PC-9 (cell line): ENCODE data around the gene LDHD. TPM values are rescaled to one million over a fixed set of nuclear protein-coding genes. Genes with fewer than 3 reads are reported as not detected.

Experiments used
- BruUV-seq: library from RNA; stranded (reverse); fragments of 400-500 nt; replicated peaks from 2 replicates; lab custom pipeline; 2021; lab: Mats Ljungman, UMichigan
- CTCF ChIA-PET: fragments of 300-600 bp; sonication (Branson Sonifier 250); formaldehyde crosslinking; loops from one replicate; lab custom pipeline; 2022; ENCODE audit warnings: antibody characterized with exemption; lab: Charles Lee
- POLR2A ChIA-PET: fragments of 300-600 bp; sonication (Branson Sonifier 250); formaldehyde crosslinking; loops from one replicate; lab custom pipeline; 2022; ENCODE audit warnings: antibody characterized with exemption; ENCODE audit not compliant: unreplicated experiment; lab: Charles Lee
- DNase-seq, 2 experiments: peaks; one replicate each; pipeline versions ENCODE4 v3.0.0 to v3.0.0-alpha.2; 2015 to 2022; ENCODE audit warnings: mixed read lengths in 1 of 2
- H2AFZ ChIP-seq: fragments of 200-600 bp; sonication (generic); 2 replicates; pipeline ENCODE4 v1.8.1; 2017; ENCODE audit warnings: antibody characterized with exemption
- H3F3A ChIP-seq: fragments of 200-600 bp; sonication (generic); 2 replicates; pipeline ENCODE4 v1.8.1; 2017; ENCODE audit warnings: antibody characterized with exemption, mild to moderate bottlenecking, low read depth; ENCODE audit not compliant: insufficient read depth
- H3K27ac ChIP-seq: fragments of 200-600 bp; sonication (generic); 2 replicates; pipeline ENCODE4 v1.6.1; 2016; ENCODE audit warnings: mixed run types
- H3K27me3 ChIP-seq: fragments of 200-600 bp; sonication (generic); 2 replicates; pipeline ENCODE4 v1.6.1; 2016; ENCODE audit warnings: low read depth, mixed run types; ENCODE audit not compliant: insufficient read depth
- H3K36me3 ChIP-seq: fragments of 200-600 bp; sonication (generic); 2 replicates; pipeline ENCODE4 v1.6.1; 2016; ENCODE audit warnings: low read depth, mixed run types
- H3K4me1 ChIP-seq: fragments of 200-600 bp; sonication (generic); replicated peaks from 2 replicates; pipeline ENCODE4 v1.6.1; 2016; ENCODE audit warnings: mixed run types; ENCODE audit not compliant: insufficient read depth
- H3K4me2 ChIP-seq: fragments of 200-600 bp; sonication (generic); 2 replicates; pipeline ENCODE4 v1.6.1; 2017; ENCODE audit warnings: mixed run types
- H3K4me3 ChIP-seq: fragments of 200-600 bp; sonication (generic); 2 replicates; pipeline ENCODE4 v1.6.1; 2016; ENCODE audit warnings: mixed run types
- H3K79me2 ChIP-seq: fragments of 200-600 bp; sonication (generic); 2 replicates; pipeline ENCODE4 v1.6.1; 2017; ENCODE audit warnings: low read depth, mixed run types
- H3K9me2 ChIP-seq: fragments of 200-600 bp; sonication (generic); 2 replicates; pipeline ENCODE4 v1.8.1; 2017; ENCODE audit warnings: mild to moderate bottlenecking; ENCODE audit not compliant: insufficient read depth
- H3K9me3 ChIP-seq: fragments of 200-600 bp; sonication (generic); 2 replicates; pipeline ENCODE4 v1.8.1; 2016; ENCODE audit warnings: low read depth; ENCODE audit not compliant: insufficient read depth
- H4K20me1 ChIP-seq: fragments of 200-600 bp; sonication (generic); 2 replicates; pipeline ENCODE4 v1.8.1; 2017; ENCODE audit not compliant: insufficient read depth
- CTCF ChIP-seq: fragments of 200-600 bp; sonication (generic); conservative IDR thresholded peaks from 2 replicates; pipeline ENCODE4 v1.6.1; 2017; ENCODE audit warnings: mixed run types, antibody characterized with exemption, mild to moderate bottlenecking, moderate library complexity
- EZH2 ChIP-seq: fragments of 200-600 bp; sonication (generic); IDR thresholded peaks from 2 replicates; pipeline ENCODE4 v1.8.0; 2017; ENCODE audit warnings: antibody characterized with exemption, low read depth
- intact Hi-C: fragments of 100-400 bp; cut with micrococcal nuclease; formaldehyde crosslinking; loops from one replicate; pipeline ENCODE4 v1.10.0; 2022; ENCODE audit not compliant: unreplicated experiment
- total RNA-seq: library from RNA; stranded (reverse); gene quantifications from 2 replicates; pipeline ENCODE4 v1.2.3, GENCODE V29; 2021

The LDHD gene
- total RNA-seq, 1 experiment from 2014 or later = 1.3 TPM

GRCh38 chr16:75073545-75074303, 42.9 kb downstream of the LDHD start:
- intact Hi-C loops = no loop called here
- H3K4me3 ChIP-seq = no peak overlapping the region
- H3K4me1 ChIP-seq = peaks cover 13% of the 10 kb centered on the region
- 0 out of 2 replicates have a peak, but pooled peaks cover 4% of the 10 kb centered on the region for H3F3A ChIP-seq
- H3K36me3 ChIP-seq = no peaks in the 10 kb centered on the region
- H3K27me3 ChIP-seq = no peaks in the 10 kb centered on the region
- no peak overlapping the region for H3K27ac ChIP-seq
- ChIA-PET CTCF (no interaction called here), POLR2A (interaction anchor here (0.6 kb wide), 1 partner anchor 29 kb away, joined by 4 read pairs; no protein-coding TSS in a partner anchor)
- H4K20me1 ChIP-seq = peaks cover 7% of the 10 kb centered on the region; the same call in 1 of the 2 replicates
- TF ChIP-seq CTCF (no peak), EZH2 (no peak)
- H3K9me2 ChIP-seq = no peaks in the 10 kb centered on the region
- no peak for DNase-seq
- H3K4me2 ChIP-seq = no peak overlapping the region
- peaks cover 92% of the 10 kb centered on the region for H3K79me2 ChIP-seq
- H3K9me3 ChIP-seq = no peaks in the 10 kb centered on the region
- H2AFZ ChIP-seq = no peak overlapping the region
- no TSS peak for BruUV-seq

GRCh38 chr16:75072239-75072947, 44.2 kb downstream of the LDHD start:
- Histone ChIP-seq H3K27me3 (no peaks in the 10 kb centered on the region), H3K4me2 (no peak overlapping the region), H4K20me1 (peaks cover 7% of the 10 kb centered on the region; the same call in 1 of the 2 replicates), H3K9me3 (no peaks in the 10 kb centered on the region), H3K27ac (no peak overlapping the region), H3K4me3 (no peak overlapping the region), H3K79me2 (peaks cover 93% of the 10 kb centered on the region), H2AFZ (no peak overlapping the region), H3K9me2 (no peaks in the 10 kb centered on the region; the same call in 1 of the 2 replicates), H3K36me3 (no peaks in the 10 kb centered on the region), H3F3A (no peaks in the 10 kb centered on the region), H3K4me1 (peaks cover 22% of the 10 kb centered on the region)
- CTCF ChIA-PET = no interaction called here
- TF ChIP-seq EZH2 (no peak), CTCF (no peak)
- no TSS peak for BruUV-seq
- DNase-seq = no peak
- intact Hi-C loops = no loop called here
- POLR2A ChIA-PET = no interaction called here

- intact Hi-C loops = no loop called here
- no peaks in the 10 kb centered on the region for H3K27me3 ChIP-seq
- no peak overlapping the region for H3K27ac ChIP-seq
- no peaks in the 10 kb centered on the region; the same call in 1 of the 2 replicates for H3K9me2 ChIP-seq
- no peak overlapping the region for H3K4me2 ChIP-seq
- H4K20me1 ChIP-seq = peaks cover 7% of the 10 kb centered on the region; the same call in 1 of the 2 replicates
- BruUV-seq = no TSS peak
- ChIA-PET POLR2A (no interaction called here), CTCF (no interaction called here)
- peaks cover 6% of the 10 kb centered on the region; the same call in 1 of the 2 replicates for H3F3A ChIP-seq
- no peak overlapping the region for H2AFZ ChIP-seq
- no peak for DNase-seq
- no peaks in the 10 kb centered on the region for H3K9me3 ChIP-seq
- H3K36me3 ChIP-seq = no peaks in the 10 kb centered on the region
- peaks cover 30% of the 10 kb centered on the region for H3K4me1 ChIP-seq
- H3K4me3 ChIP-seq = no peak overlapping the region
- H3K79me2 ChIP-seq = peaks cover 93% of the 10 kb centered on the region
- TF ChIP-seq CTCF (no peak), EZH2 (no peak)
These were observed 45.0 kb downstream of the LDHD start for GRCh38 chr16:75071621-75072020.
